ENCODE measurements around the gene AQP10. TPM values are rescaled to one million over a fixed set of nuclear protein-coding genes. Genes with fewer than 3 reads are reported as not detected.

Gene AQP10
- polyA plus RNA-seq, 1 donor (not counting 4 experiments of a cell fraction or from before 2014, with no cell fraction given) = 0.85 TPM

DNA sequence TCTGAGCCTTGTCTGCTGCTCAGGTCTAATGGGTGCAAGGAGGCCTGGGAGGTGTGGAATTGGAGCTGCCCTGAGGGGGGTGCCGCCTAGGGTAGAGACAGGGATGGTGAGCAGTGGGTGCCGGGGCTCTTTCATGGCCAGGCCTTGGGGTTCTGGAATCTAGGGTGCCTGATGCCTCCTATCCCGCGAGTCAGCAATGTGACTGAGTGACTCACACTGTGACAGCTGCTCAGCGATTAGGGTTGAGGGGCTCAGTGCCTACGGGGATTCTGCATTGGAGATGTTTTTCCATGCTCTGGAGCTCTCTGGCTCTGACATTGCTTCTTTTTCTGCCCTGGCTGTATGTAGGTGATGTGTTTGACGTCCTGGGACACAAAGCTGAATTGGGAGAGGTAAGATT, 21.2 kb downstream of the AQP10 start:
- dilution Hi-C loops (cut with MboI; ENCODE audit: extremely low pct_ligation_motif_present, low sequenced_read_pairs) = no loop called here
- H3K36me3 ChIP-seq (ENCODE audit: control insufficient read depth in 2 of 2, extremely low read depth in 1 of 2, insufficient read depth in 2 of 2, low read length in 2 of 2) = peaks cover 19 to 26% of the 10 kb centered on the region in 2 experiments
- H3K9ac ChIP-seq (ENCODE audit: control insufficient read depth, extremely low read depth, insufficient read depth, low read length) = no peak overlapping the region
- no peaks in the 10 kb centered on the region for H3K9me1 ChIP-seq (ENCODE audit: control insufficient read depth, extremely low read depth, insufficient read depth, low read length)
- no peak overlapping the region for H3K27ac ChIP-seq (ENCODE audit: control insufficient read depth, insufficient read depth, low read length)
- H3K4me1 ChIP-seq (ENCODE audit: control insufficient read depth, extremely low read depth, insufficient read depth, low read length) = no peaks in the 10 kb centered on the region
- DNase-seq (ENCODE audit: low read depth, low spot score) (no peak), FAIRE-seq (no peak)
- H4K20me1 ChIP-seq (ENCODE audit: control insufficient read depth, extremely low read depth, insufficient read depth, low read length) = no peaks in the 10 kb centered on the region
- TF ChIP-seq EZH2 (IDR thresholded peaks at IDR 0.05; ENCODE audit: low read length) = no peak
- no peak overlapping the region for H2AFZ ChIP-seq (ENCODE audit: control insufficient read depth, low read length)
- H3K4me3 ChIP-seq (ENCODE audit: control insufficient read depth in 2 of 3, extremely low read depth in 1 of 3, insufficient read depth in 2 of 3, low read depth in 1 of 3, low read length in 3 of 3) = no peak overlapping the region
- no peaks in the 10 kb centered on the region for H3K9me3 ChIP-seq (ENCODE audit: control insufficient read depth, low read depth, low read length)
- no peak overlapping the region for H3K4me2 ChIP-seq (ENCODE audit: control insufficient read depth, extremely low read depth, insufficient read depth, low read depth, low read length)
- H3K27me3 ChIP-seq (ENCODE audit: control insufficient read depth, extremely low read depth, insufficient read depth, low read length) = no peaks in the 10 kb centered on the region
- no peaks in the 10 kb centered on the region for H3K79me2 ChIP-seq (ENCODE audit: control insufficient read depth, insufficient read depth, low read length)

DNA sequence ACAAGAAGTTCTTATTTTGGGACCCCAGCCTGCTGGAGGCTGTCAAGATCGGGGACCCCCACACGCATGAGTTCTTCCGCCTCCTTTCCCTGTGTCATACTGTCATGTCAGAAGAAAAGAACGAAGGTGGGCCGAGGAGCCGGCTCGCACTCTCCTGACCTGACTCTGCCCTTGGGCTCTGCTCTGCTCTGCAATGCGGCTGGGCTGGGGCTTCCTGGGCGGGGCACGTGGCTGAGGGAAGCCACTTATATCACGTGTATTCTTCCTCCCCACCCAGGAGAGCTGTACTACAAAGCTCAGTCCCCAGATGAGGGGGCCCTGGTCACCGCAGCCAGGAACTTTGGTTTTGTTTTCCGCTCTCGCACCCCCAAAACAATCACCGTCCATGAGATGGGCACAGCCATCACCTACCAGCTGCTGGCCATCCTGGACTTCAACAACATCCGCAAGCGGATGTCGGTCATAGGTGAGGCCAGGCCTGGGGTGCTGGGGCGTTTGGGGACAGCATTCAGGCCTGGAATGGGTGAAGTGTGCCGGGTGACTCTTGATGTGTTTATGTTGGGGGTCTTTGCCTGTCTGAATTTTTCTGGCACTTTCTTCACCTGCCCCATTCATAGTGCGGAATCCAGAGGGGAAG, 22.1 kb downstream of the AQP10 start:
- dilution Hi-C loops (cut with MboI; ENCODE audit: extremely low pct_ligation_motif_present, low sequenced_read_pairs) = no loop called here
- FAIRE-seq (no peak), DNase-seq (ENCODE audit: low read depth, low spot score) (no peak)
- Histone ChIP-seq H3K27ac (ENCODE audit: control insufficient read depth, insufficient read depth, low read length) (no peak overlapping the region), H3K36me3 (ENCODE audit: control insufficient read depth in 2 of 2, extremely low read depth in 1 of 2, insufficient read depth in 2 of 2, low read length in 2 of 2) (peaks cover 17 to 26% of the 10 kb centered on the region in 2 experiments), H3K4me3 (ENCODE audit: control insufficient read depth in 2 of 3, extremely low read depth in 1 of 3, insufficient read depth in 2 of 3, low read depth in 1 of 3, low read length in 3 of 3) (no peak overlapping the region), H3K4me2 (ENCODE audit: control insufficient read depth, extremely low read depth, insufficient read depth, low read depth, low read length) (no peak overlapping the region), H2AFZ (ENCODE audit: control insufficient read depth, low read length) (no peak overlapping the region), H3K27me3 (ENCODE audit: control insufficient read depth, extremely low read depth, insufficient read depth, low read length) (no peaks in the 10 kb centered on the region), H4K20me1 (ENCODE audit: control insufficient read depth, extremely low read depth, insufficient read depth, low read length) (no peaks in the 10 kb centered on the region), H3K79me2 (ENCODE audit: control insufficient read depth, insufficient read depth, low read length) (no peaks in the 10 kb centered on the region), H3K9me1 (ENCODE audit: control insufficient read depth, extremely low read depth, insufficient read depth, low read length) (no peaks in the 10 kb centered on the region), H3K4me1 (ENCODE audit: control insufficient read depth, extremely low read depth, insufficient read depth, low read length) (no peaks in the 10 kb centered on the region), H3K9ac (ENCODE audit: control insufficient read depth, extremely low read depth, insufficient read depth, low read length) (no peak overlapping the region), H3K9me3 (ENCODE audit: control insufficient read depth, low read depth, low read length) (no peaks in the 10 kb centered on the region)
- TF ChIP-seq CTCF (optimal IDR thresholded peaks at IDR 0.05 in 1 of 3, IDR thresholded peaks at IDR 0.05 in 1 of 3, conservative IDR thresholded peaks at IDR 0.05 in 1 of 3; ENCODE audit: extremely low read depth in 1 of 3, insufficient read depth in 2 of 3, low read length in 3 of 3) = no peak
- TF ChIP-seq EZH2 (IDR thresholded peaks at IDR 0.05; ENCODE audit: low read length) = no peak

Data from keratinocyte (primary cell).